ENCODE results near the gene ZNF575.

DNA sequence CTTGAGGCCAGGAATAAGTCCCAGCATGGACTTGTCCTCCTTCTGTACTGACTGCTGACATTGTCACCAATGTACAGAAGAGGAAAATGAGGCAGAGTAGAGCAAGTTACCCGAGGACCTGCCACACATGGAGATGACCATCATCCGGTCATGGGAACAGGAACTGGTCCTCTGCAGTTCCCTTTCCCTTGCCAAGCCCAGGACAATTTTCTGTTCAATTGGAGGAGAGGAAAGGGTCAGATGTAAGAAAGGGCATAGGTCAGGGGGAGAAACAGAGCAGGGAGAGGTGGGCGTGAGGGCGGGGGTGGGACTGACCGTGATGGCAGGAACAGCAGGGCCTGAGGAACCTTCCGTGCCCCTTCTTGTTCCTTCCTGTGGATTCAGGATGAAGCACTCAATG lies 47.0 kb upstream of the ZNF575 start:
- TF ChIP-seq, protein P1, sequence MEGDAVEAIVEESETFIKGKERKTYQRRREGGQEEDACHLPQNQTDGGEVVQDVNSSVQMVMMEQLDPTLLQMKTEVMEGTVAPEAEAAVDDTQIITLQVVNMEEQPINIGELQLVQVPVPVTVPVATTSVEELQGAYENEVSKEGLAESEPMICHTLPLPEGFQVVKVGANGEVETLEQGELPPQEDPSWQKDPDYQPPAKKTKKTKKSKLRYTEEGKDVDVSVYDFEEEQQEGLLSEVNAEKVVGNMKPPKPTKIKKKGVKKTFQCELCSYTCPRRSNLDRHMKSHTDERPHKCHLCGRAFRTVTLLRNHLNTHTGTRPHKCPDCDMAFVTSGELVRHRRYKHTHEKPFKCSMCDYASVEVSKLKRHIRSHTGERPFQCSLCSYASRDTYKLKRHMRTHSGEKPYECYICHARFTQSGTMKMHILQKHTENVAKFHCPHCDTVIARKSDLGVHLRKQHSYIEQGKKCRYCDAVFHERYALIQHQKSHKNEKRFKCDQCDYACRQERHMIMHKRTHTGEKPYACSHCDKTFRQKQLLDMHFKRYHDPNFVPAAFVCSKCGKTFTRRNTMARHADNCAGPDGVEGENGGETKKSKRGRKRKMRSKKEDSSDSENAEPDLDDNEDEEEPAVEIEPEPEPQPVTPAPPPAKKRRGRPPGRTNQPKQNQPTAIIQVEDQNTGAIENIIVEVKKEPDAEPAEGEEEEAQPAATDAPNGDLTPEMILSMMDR (IDR thresholded peaks at IDR 0.05) = no peak
- TF ChIP-seq POLR2A (IDR thresholded peaks at IDR 0.05) = no peak
